ENCODE data around the gene KSR2. TPM values are rescaled to one million over a fixed set of nuclear protein-coding genes. Genes with fewer than 3 reads are reported as not detected.

KSR2 gene
- total and polyA plus RNA-seq, 2 donors from 2014 or later, result 0.34 to 2.9 TPM

DNA sequence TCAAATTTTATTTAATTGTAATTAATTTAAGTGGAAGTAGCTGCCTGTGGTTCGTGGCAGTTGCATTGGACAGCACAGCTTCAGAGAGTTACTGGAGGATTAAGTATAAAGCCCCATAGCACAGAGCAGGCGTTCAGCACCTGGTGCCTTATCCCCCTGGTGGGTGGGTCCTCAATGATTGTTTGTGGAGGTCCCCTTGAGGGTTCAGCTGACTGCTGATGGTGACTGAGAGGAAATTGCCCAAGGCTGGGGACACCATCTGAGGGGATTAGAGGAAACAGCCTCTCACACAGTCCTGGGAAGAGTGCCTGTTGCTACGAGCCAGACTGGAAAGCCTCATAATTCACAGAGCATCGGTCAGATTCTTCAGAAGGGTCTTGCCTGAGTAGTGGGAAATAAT, 524.0 kb downstream of the KSR2 start:
- intact Hi-C loops (cut with DNase I), result no loop called here
- DNase-seq (no peak), FAIRE-seq (no peak)
- Histone ChIP-seq H3K4me1 (ENCODE audit: control insufficient read depth in 2 of 3, insufficient read depth in 2 of 3, low read depth in 1 of 3, low read length in 3 of 3) (peaks cover 0 to 5% (median 0%) of the 10 kb centered on the region in 3 donors), H3K9ac (ENCODE audit: low read length in 3 of 3) (no peak overlapping the region), H3K27me3 (ENCODE audit: control insufficient read depth, insufficient read depth, low read length) (no peaks in the 10 kb centered on the region), H3K27ac (ENCODE audit: low read depth in 2 of 2, low read length in 2 of 2) (no peak overlapping the region), H3K36me3 (ENCODE audit: control insufficient read depth in 2 of 3, insufficient read depth in 3 of 3, low read length in 3 of 3) (no peaks in the 10 kb centered on the region), H3K9me3 (ENCODE audit: control insufficient read depth in 2 of 3, insufficient read depth in 1 of 3, low read length in 3 of 3) (no peaks in the 10 kb centered on the region), H3K4me3 (ENCODE audit: low read length in 3 of 3) (no peak overlapping the region)
- TF ChIP-seq, protein P1, sequence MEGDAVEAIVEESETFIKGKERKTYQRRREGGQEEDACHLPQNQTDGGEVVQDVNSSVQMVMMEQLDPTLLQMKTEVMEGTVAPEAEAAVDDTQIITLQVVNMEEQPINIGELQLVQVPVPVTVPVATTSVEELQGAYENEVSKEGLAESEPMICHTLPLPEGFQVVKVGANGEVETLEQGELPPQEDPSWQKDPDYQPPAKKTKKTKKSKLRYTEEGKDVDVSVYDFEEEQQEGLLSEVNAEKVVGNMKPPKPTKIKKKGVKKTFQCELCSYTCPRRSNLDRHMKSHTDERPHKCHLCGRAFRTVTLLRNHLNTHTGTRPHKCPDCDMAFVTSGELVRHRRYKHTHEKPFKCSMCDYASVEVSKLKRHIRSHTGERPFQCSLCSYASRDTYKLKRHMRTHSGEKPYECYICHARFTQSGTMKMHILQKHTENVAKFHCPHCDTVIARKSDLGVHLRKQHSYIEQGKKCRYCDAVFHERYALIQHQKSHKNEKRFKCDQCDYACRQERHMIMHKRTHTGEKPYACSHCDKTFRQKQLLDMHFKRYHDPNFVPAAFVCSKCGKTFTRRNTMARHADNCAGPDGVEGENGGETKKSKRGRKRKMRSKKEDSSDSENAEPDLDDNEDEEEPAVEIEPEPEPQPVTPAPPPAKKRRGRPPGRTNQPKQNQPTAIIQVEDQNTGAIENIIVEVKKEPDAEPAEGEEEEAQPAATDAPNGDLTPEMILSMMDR (IDR thresholded peaks at IDR 0.05; ENCODE audit: borderline replicate concordance, extremely low read depth, insufficient read depth), result no peak

DNA sequence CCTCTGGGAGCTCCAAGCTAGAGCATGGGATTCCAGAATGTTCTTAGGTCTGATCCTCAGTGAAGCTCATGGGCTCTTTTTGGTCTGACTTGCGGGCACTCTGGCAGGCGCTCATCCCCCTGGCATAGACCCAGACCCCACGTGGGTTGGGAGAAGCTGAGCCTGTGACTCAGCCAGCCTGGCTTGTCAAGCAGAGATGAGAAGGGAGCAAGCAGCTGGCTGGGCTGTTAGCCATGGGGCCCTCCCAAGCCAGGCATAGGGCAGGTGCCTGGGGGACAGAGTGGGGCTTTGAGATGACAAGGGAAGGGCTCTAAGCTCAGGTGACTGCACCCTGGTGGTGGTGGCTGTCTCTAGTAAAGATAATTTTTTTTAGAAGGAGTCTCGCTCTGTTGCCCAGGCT, 527.0 kb downstream of the KSR2 start:
- DNase-seq (no peak), FAIRE-seq (no peak)
- TF ChIP-seq, protein P1 (IDR thresholded peaks at IDR 0.05; ENCODE audit: borderline replicate concordance, extremely low read depth, insufficient read depth), result no peak
- Histone ChIP-seq H3K27me3 (ENCODE audit: control insufficient read depth, insufficient read depth, low read length) (no peaks in the 10 kb centered on the region), H3K27ac (ENCODE audit: low read depth in 2 of 2, low read length in 2 of 2) (no peak overlapping the region), H3K36me3 (ENCODE audit: control insufficient read depth in 2 of 3, insufficient read depth in 3 of 3, low read length in 3 of 3) (no peaks in the 10 kb centered on the region), H3K4me3 (ENCODE audit: low read length in 3 of 3) (no peak overlapping the region), H3K9me3 (ENCODE audit: control insufficient read depth in 2 of 3, insufficient read depth in 1 of 3, low read length in 3 of 3) (no peaks in the 10 kb centered on the region), H3K4me1 (ENCODE audit: control insufficient read depth in 2 of 3, insufficient read depth in 2 of 3, low read depth in 1 of 3, low read length in 3 of 3) (peaks cover 0 to 5% (median 3%) of the 10 kb centered on the region in 3 donors), H3K9ac (ENCODE audit: low read length in 3 of 3) (no peak overlapping the region)
- intact Hi-C loops (cut with DNase I), result no loop called here

DNA sequence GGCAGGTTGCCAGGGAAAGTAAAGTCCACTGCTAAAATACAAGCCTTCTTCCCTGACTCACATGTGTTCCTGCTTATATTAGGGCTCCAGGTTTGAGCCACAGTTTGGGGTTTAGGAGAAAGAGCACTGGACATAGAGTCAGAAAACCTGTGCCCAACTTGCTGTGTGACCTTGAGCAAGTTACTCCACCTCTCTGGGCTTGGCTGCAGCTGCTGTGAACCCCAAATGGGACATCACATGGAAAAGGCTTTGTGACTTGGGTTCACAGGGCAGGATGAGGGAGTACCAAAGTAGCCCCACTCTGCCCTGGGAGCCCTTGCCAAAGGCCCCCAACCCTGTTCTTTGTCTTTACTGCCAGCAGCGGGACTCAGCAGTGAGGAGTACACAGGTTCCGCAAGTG, 528.4 kb downstream of the KSR2 start:
- Histone ChIP-seq H3K4me3 (ENCODE audit: low read length in 3 of 3) (no peak overlapping the region), H3K27me3 (ENCODE audit: control insufficient read depth, insufficient read depth, low read length) (no peaks in the 10 kb centered on the region)
- FAIRE-seq, result no peak

More for the DNA sequence above, 528.4 kb downstream of the KSR2 start:
- TF ChIP-seq, protein P1 (IDR thresholded peaks at IDR 0.05; ENCODE audit: borderline replicate concordance, extremely low read depth, insufficient read depth), result no peak
- H3K9me3 ChIP-seq (ENCODE audit: control insufficient read depth in 2 of 3, insufficient read depth in 1 of 3, low read length in 3 of 3), result no peaks in the 10 kb centered on the region
- no peak overlapping the region for H3K9ac ChIP-seq (ENCODE audit: low read length in 3 of 3)
- peaks cover 0 to 5% (median 3%) of the 10 kb centered on the region in 3 donors for H3K4me1 ChIP-seq (ENCODE audit: control insufficient read depth in 2 of 3, insufficient read depth in 2 of 3, low read depth in 1 of 3, low read length in 3 of 3)
- DNase-seq, result no peak
- intact Hi-C loops (cut with DNase I), result no loop called here
- peak overlapping the region in 1 of 2 donors; percentile 51 for H3K27ac ChIP-seq (ENCODE audit: low read depth in 2 of 2, low read length in 2 of 2)
- no peaks in the 10 kb centered on the region for H3K36me3 ChIP-seq (ENCODE audit: control insufficient read depth in 2 of 3, insufficient read depth in 3 of 3, low read length in 3 of 3)
